HG02943 (cell line): ENCODE measurements around the gene NRIP1.

ENCODE experiments used
- ATAC-seq: cut with Tn5 transposase; IDR thresholded peaks from one replicate; pipeline ENCODE4 v1.9.1; 2021; ENCODE audit warnings: mild to moderate bottlenecking, low read depth, moderate library complexity; ENCODE audit not compliant: unreplicated experiment

The NRIP1 gene

DNA sequence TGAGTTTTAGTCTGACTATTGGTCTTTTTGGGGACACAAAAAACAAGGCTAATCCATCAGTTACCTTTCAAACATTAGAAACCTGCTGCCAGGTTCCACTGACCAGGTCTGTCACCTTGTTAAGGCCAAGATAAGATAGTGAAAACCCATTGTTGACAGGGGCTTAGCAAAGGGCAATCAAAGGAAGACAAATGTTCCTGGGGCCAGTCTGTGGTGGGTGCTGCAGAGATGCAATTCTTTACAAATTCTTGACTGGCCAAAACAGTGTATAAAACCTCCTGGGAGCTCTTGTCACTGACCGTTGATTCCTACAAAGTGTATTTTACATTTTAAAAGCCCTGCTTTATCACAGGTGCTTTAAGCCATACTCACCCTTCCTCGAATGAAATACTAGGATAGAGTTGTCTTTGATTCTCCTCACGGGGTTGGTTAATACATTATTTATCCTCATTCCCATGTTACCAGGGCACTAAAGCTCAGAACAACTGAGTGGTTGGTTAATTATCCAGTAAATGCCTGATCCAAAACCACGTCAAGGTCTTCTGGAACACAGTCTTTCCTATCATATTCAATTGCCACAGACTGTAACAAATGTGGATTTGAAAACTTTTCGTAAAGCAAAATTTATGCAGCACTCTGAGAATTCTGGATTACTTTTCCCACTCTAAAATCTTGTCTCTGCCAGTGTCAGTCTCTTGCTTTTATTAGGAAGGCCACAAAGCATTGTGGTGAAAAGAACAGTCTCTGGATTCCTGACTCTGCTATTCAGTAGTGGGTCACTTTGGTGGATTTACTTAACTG, 77.2 kb downstream of the NRIP1 start:
- no peak for ATAC-seq

DNA sequence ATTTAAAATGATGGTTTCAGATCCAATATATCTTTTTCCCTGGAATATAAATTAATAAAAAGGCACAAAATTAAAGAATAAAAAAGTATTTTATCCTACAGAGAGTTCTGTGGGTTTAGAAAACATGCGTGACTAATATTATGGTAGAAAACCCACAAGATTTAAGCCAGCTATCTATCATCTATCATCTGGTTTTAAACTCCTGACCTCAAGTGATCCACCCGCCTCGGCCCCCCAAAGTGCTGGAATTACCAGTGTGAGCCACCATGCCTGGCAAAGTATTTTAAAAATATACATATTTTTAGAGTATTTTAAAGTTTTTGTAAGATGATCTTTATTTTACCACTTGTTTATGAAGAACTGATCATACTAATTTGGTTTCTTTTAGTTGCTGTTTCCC, 79.5 kb downstream of the NRIP1 start:
- ATAC-seq, result no peak

DNA sequence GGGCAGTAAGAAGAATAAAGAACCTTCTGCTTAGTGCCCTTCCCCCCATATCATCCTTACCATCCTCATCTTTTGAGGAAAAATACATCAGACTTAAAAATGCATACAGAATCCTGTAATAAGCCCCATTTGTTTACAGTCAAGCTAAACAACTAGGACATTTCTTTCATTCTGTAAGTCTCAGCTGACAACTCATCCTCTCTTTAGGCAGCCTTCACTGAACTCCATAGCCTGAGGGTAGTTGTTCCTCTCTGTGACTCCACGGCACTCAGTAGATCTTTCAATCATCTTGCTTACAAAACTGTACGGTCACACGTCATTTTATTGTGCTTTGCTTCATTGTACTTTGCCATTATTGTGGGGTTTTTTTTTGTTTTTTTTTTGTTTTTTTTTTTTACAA, 82.5 kb downstream of the NRIP1 start:
- ATAC-seq, result no peak

DNA sequence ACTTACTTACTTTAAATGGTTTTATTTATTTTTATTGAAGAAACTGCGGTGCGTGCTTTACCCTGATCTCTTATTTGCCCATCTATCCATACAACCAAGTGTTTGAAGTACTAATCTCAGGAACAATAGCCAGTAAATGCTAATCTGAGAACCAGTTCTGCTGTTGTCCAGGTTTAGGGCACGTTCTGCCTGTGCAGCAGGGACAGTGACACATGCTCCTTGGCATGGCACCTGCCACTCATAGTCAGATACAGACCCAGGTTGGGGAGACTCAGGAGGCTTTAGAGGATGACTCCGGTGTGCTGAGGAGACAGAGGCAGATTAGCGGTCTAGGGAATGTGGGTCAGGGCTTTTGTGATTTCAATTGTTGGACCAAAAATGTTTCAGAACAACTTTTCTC, 83.6 kb downstream of the NRIP1 start:
- no peak for ATAC-seq

DNA sequence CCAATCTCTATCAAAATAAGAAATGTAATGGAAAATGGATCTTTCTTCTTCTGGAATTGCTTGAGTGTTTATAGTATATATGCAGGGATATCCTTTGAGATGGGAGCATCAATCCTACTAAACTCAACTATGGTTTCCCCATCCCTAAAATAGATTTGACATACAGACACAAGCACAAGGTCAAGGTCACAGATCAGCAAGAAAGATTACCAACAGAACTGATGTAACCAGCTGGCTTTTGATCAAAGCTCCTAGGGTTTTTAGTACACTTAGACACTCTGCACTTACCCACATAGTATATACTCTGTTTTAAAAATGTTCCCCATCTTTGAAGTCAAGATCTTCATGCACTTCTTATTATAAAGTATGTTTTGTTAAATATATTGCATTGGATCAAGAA, 85.5 kb downstream of the NRIP1 start:
- ATAC-seq, result no peak

DNA sequence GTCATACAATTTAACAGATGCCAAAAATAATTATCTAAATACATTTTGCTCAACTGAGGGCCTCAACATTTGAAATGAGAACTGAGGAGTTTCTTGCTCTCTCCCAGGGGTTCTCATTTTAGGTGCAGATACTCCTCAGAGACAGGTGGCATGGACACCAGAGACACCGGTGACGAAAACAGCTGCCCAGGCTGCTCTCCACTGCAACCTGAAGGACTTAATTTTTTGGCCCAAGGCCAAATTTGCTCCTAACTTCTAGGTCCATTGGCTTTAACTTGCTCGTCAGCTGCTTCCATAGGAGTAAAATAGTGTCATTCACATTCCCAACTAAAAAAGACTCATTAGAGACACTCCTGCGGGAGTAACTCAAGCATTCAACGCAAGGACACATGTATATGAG, 87.0 kb downstream of the NRIP1 start:
- no peak for ATAC-seq

DNA sequence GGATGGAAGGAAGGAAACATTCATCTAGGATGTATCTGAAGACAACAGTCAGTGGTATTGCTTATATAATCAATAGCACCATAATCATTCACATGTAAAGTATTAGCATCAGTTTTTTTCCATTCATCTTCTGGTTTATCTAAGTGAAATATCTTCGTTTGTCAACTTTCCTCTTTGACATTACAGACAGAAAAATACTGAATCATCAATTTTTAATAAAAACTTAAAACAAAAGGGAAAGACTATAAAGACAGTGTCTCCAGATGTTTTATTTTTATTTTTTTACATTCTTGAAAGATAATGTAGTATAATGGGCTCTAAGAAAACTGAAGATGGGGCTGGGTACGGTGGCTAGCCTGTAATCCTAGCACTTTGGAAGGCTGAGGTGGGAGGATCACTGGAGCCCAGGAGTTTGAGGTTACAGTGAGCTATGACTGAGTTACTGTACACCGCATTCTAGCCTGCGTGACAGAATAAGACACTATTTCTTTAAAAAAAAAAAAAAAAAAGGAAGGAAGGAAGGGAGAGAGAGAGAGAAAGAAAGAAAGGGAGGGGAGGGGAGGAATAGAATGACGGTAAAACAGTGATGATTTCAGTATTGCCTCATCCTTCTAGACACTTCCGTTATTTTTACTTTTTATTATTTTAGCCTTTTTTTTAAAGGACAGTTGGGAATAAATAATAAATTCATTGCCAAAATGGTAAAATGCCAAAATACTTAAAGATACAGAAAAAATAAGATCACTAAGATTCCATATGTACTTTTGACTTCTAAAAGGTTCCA, 89.5 kb downstream of the NRIP1 start:
- no peak for ATAC-seq

DNA sequence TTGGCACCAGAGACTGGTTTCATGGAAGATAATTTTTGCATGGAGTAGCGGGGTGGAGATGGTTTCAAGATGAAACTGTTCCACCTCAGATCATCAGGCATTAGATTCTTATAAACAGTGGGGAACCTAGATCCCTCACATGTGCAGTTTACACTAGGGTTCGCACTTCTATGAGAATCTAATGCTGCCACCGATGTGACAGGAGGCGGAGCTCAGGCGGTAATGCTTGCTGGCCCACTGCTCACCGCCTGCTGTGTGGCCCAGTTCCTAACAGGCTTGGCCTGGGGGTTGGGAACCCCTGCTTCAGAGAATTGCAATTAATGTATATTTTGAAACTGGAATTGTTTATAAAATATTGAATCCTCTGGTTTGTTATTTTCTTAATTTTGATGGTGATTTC, 92.1 kb downstream of the NRIP1 start:
- ATAC-seq, result no peak

DNA sequence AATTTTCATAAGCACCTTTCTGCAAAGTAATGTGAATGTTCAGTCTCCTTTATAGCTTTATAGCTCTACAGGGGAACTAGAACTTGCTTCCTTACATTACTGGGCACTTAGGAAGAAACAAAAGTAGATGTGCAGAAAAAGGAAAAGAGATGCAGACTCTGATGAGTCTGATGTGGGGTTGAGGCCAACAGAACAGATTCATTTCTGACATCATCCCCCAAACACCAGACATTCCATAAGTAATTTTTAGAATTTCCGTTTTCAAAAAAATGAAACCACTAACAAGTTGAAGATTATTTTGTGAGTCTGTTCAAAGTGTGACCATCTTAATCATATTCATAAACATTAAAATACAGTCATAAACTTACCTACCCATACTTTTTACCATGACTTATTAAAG, 96.0 kb downstream of the NRIP1 start:
- ATAC-seq, result no peak

DNA sequence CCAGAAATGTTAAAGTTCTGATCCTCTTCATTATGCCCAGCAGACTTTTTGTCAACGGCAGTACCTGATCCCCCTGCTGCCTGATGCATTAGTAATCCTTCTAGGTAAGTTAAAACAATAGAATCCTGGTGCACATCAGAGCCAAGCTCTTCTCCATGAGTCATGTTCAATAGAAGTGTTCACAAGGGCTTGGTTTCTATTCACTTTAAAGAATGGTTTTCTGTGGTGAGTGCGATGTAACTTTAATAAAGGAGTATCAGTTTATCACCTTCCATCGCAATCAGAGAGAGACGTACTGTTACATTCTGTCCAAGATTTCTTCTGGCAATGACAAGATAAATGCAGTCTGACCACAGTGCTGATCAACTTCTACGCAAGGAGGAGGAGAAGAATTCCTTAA, 96.8 kb downstream of the NRIP1 start:
- ATAC-seq, result no peak

DNA sequence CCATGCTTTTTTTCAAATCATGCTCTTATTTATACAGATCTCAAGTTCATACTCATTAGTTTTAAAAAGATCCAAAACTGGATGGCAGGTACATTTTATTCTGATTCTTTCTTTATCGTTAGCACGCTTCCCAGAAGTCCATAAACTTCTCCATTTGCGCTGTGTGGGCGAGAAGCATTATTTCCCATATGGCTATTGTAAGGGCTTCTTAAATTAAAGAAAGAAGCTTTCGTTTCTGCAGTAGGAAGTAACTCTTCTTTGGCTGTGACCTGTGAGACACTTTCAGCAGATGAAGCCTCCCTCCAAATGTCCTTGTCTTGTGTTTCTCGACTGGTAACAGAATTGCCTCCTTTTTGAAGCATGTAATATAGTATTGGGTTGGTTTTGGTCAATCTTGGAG, 100.2 kb downstream of the NRIP1 start:
- no peak for ATAC-seq

DNA sequence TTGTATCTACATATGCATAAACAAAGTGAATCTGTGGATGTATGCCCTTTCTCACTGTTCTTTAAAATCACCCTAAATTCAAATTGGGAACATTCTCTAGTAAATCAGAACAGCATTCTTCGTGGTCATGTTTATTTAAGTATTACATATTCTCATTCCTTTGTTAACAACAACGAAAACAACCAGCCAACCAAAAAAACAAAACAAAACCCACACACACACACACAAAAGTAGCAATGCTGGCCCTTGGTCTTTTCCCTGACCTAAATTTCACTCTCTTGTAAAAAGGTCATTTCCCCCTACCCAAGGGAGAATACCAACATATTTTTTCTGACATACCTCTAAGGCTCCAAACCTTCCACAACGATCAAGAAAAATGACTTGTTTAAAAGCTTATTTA, 102.6 kb downstream of the NRIP1 start:
- ATAC-seq, result no peak

DNA sequence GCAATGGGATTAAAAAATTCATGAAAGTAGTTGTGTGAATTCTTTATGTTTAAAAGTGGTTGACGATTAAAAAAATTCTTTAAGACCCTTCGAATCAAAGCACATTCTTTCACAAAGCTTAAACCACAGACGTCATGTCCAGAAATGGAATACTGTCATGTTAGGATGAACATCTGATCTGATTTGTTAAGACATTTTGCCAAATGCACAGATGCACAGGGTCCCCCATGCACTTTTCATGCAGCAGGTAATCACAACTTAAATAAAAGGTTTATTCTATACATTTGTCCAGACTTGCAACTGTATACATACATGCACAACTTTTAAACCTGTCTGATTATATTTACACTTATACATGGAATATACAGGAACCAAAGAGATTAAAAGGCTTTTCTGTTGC, 103.3 kb downstream of the NRIP1 start:
- ATAC-seq, result no peak

DNA sequence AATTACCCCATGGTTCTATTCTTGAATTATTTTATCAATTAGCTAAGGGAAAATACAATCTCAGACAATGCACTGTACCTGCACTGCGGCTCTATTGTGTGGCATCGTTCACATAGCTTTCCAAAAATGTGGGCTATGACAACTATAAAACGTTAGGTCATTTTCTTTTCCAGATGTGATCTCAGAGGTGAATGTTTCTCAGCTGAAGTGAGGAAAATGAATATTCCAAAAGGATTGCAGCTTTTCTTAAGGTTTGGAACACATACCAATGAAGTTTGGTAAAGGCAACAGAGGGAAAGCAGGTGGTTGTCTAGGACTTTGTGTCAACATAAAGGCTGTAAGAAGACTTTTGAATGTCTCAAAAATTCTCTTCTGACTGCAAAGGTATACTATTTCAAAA, 105.5 kb downstream of the NRIP1 start:
- ATAC-seq, result no peak

DNA sequence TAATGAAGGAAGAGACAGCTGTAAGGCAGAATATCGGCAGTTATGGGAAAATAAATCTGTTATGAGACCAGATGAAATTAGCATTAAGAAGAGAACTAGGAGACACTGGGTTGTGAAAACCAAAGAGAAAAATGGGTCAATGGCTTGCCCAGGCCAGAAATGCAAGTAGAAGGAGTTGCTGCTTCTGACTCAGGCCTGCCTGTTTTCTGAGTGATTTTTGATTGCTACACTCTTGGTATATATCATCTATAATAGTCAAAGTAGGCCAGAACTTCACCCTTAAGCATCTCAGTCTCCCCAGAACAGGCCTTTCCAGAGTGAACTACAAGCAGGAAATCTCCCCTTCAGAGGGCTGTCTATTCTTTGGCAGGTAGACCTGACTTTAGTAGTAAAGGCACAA, 107.0 kb downstream of the NRIP1 start:
- ATAC-seq, result no peak

DNA sequence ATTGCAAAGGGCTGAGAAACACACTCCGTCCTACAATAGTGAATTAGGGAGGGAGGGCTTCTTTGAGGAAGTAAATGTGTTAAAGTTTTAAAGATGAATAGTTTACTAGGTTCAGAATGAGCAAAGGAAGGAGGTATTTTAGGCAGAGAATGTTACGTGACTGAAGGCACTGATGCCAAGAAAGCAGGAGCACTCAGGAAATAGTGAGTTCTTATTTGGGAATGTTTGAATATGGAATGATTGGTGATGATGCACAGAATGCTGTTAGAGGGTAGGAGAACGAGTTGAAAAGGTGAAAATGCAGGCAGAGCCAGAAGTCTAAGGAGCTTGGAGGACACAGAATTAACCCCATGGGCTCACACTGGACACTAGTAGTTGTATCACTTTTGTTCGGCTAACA, 108.0 kb downstream of the NRIP1 start:
- ATAC-seq, result no peak

DNA sequence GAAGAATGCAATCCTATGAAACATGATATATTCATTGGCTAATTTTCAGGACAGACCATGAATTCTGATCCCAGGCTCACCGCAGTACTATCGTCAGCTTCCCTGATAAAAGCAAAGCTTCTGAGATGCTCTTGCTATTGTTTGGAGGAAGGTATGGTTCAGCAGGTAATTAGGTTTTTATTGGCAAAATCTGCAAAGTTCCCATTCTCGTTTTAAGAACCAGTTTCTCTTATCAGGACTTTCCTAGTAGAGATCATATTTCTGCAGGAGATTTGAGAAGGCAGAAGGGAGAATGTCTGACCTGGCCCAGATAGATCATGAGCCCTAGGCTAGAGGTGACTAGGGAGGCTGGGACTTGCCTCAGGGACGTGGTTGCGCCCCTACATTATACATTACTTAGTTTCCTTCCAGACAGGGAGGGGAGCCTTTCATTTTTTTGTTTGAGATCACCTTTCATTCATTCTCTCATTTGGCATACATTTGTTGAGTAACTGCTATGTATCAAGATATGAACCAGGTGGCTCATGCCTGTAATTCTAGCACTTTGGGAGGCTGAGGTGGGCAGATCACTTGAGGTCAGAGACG, 108.8 kb downstream of the NRIP1 start:
- no peak for ATAC-seq

DNA sequence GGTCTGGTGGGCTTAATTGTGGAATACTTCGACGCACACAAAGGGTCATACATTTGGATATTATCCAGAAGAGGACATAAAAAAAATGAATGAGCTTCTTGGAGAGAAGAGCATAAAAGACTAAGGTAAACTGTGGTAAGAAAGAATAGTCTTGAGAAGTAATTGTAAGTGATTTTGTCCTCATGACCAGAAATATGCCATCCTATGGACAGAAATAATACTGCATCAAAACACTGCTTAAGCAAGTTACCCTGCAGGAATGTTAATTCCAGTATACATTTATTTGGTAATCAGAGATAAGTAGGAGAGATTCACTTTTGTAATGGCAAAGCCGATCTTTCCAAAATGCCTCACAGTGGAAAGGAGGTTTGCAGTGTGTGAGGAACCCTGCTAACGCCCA, 111.9 kb downstream of the NRIP1 start:
- ATAC-seq, result no peak

DNA sequence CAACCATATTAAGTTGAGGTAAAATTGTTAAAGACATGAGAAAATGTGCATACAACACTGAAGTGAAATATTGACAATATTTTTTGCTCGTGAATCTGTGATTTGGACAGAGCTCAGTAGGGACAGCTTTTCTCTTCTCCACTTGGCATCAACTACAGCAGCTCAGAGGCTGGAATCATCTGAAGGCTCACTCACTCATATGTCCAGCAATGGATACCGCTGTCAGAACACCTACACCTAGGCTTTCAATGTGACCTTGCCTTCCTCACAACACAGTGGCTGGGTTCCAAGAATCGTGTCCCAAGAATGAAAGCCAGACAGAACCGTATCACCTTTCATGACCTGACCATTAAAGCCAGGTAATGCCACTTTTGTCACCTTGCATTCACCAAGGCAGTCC, 115.2 kb downstream of the NRIP1 start:
- ATAC-seq, result no peak

DNA sequence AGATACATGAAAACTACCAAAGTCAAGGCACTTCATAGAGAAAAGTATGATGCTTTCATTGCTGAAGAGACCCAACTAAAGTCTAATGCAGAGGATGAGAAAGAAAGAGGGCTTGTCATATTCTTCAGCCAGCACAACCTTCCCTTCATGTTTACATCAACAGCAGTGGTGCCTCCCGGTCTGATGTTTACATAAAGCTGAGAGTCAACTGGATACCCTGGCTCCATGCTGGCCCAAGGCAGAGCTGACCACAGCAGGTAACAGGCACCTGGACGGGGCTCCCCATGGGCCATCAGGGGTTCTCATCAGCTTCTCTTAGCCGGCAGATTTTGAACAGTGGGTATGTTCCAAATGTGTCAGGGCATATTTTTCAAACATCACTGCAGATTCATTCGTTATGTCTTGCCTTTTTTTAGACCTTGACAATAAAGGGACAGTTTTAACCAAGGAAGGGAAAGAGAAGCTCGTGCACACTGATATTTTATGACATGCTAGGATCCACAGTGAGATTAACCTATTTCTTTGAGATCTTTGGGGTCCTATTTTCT, 117.1 kb downstream of the NRIP1 start:
- no peak for ATAC-seq

DNA sequence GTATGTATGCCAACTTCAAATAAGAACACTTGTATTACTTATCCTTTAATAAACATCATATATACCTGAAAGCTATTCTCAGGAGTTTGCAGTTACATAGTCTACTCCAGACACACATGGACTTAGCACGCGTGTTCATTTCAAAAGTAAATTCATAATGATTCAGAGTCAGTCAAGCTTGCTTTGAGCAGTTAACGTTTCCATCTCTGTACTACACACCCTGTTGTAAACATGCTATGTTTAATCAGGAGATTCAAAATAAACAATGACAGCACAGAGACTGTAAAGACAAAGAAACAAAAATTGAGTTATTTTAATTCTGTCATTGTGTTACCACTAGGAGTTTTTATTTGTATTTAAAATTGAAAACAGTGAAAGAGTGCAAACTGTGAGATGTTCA, 119.6 kb downstream of the NRIP1 start:
- no peak for ATAC-seq
